PC-9 (cell line): ENCODE measurements around the gene TRIM27. TPM values are rescaled to one million over a fixed set of nuclear protein-coding genes. Genes with fewer than 3 reads are reported as not detected.
A peak's percentile ranks its signal among the peaks of the same experiment; 100 is the strongest.

ENCODE experiments used
- BruUV-seq: library from RNA; stranded (reverse); fragments of 400-500 nt; replicated peaks from 2 replicates; lab custom pipeline; 2021; lab: Mats Ljungman, UMichigan
- CTCF ChIA-PET: fragments of 300-600 bp; sonication (Branson Sonifier 250); formaldehyde crosslinking; loops from one replicate; lab custom pipeline; 2022; ENCODE audit warnings: antibody characterized with exemption; lab: Charles Lee
- POLR2A ChIA-PET: fragments of 300-600 bp; sonication (Branson Sonifier 250); formaldehyde crosslinking; loops from one replicate; lab custom pipeline; 2022; ENCODE audit warnings: antibody characterized with exemption; ENCODE audit not compliant: unreplicated experiment; lab: Charles Lee
- DNase-seq, 2 experiments: peaks; one replicate each; pipeline versions ENCODE4 v3.0.0 to v3.0.0-alpha.2; 2015 to 2022; ENCODE audit warnings: mixed read lengths in 1 of 2
- H2AFZ ChIP-seq: fragments of 200-600 bp; sonication (generic); 2 replicates; pipeline ENCODE4 v1.8.1; 2017; ENCODE audit warnings: antibody characterized with exemption
- H3F3A ChIP-seq: fragments of 200-600 bp; sonication (generic); 2 replicates; pipeline ENCODE4 v1.8.1; 2017; ENCODE audit warnings: antibody characterized with exemption, mild to moderate bottlenecking, low read depth; ENCODE audit not compliant: insufficient read depth
- H3K27ac ChIP-seq: fragments of 200-600 bp; sonication (generic); 2 replicates; pipeline ENCODE4 v1.6.1; 2016; ENCODE audit warnings: mixed run types
- H3K27me3 ChIP-seq: fragments of 200-600 bp; sonication (generic); 2 replicates; pipeline ENCODE4 v1.6.1; 2016; ENCODE audit warnings: low read depth, mixed run types; ENCODE audit not compliant: insufficient read depth
- H3K36me3 ChIP-seq: fragments of 200-600 bp; sonication (generic); 2 replicates; pipeline ENCODE4 v1.6.1; 2016; ENCODE audit warnings: low read depth, mixed run types
- H3K4me1 ChIP-seq: fragments of 200-600 bp; sonication (generic); replicated peaks from 2 replicates; pipeline ENCODE4 v1.6.1; 2016; ENCODE audit warnings: mixed run types; ENCODE audit not compliant: insufficient read depth
- H3K4me2 ChIP-seq: fragments of 200-600 bp; sonication (generic); 2 replicates; pipeline ENCODE4 v1.6.1; 2017; ENCODE audit warnings: mixed run types
- H3K4me3 ChIP-seq: fragments of 200-600 bp; sonication (generic); 2 replicates; pipeline ENCODE4 v1.6.1; 2016; ENCODE audit warnings: mixed run types
- H3K79me2 ChIP-seq: fragments of 200-600 bp; sonication (generic); 2 replicates; pipeline ENCODE4 v1.6.1; 2017; ENCODE audit warnings: low read depth, mixed run types
- H3K9me2 ChIP-seq: fragments of 200-600 bp; sonication (generic); 2 replicates; pipeline ENCODE4 v1.8.1; 2017; ENCODE audit warnings: mild to moderate bottlenecking; ENCODE audit not compliant: insufficient read depth
- H3K9me3 ChIP-seq: fragments of 200-600 bp; sonication (generic); 2 replicates; pipeline ENCODE4 v1.8.1; 2016; ENCODE audit warnings: low read depth; ENCODE audit not compliant: insufficient read depth
- H4K20me1 ChIP-seq: fragments of 200-600 bp; sonication (generic); 2 replicates; pipeline ENCODE4 v1.8.1; 2017; ENCODE audit not compliant: insufficient read depth
- CTCF ChIP-seq: fragments of 200-600 bp; sonication (generic); conservative IDR thresholded peaks from 2 replicates; pipeline ENCODE4 v1.6.1; 2017; ENCODE audit warnings: mixed run types, antibody characterized with exemption, mild to moderate bottlenecking, moderate library complexity
- EZH2 ChIP-seq: fragments of 200-600 bp; sonication (generic); IDR thresholded peaks from 2 replicates; pipeline ENCODE4 v1.8.0; 2017; ENCODE audit warnings: antibody characterized with exemption, low read depth
- intact Hi-C: fragments of 100-400 bp; cut with micrococcal nuclease; formaldehyde crosslinking; loops from one replicate; pipeline ENCODE4 v1.10.0; 2022; ENCODE audit not compliant: unreplicated experiment
- total RNA-seq: library from RNA; stranded (reverse); gene quantifications from 2 replicates; pipeline ENCODE4 v1.2.3, GENCODE V29; 2021

The TRIM27 gene
- total RNA-seq, 1 experiment from 2014 or later, result 86.2 TPM

- no peaks in the 10 kb centered on the region for H4K20me1 ChIP-seq
- BruUV-seq, result no TSS peak
- no peaks in the 10 kb centered on the region for H3K79me2 ChIP-seq
- ChIA-PET CTCF (interaction anchor here (0.7 kb wide), 1 partner anchor 1326 kb away, joined by 6 read pairs; no protein-coding TSS in a partner anchor), POLR2A (interaction anchor here (0.6 to 0.7 kb wide), 4 partner anchors 33 to 1302 kb away, joined by 3 to 6 read pairs (median 4); no protein-coding TSS in a partner anchor)
- H3K9me2 ChIP-seq, result no peaks in the 10 kb centered on the region
- no peaks in the 10 kb centered on the region for H3K27me3 ChIP-seq
- intact Hi-C loops, result loop anchor here (1.0 to 10.0 kb wide), 4 partner anchors 25 to 121 kb away; no protein-coding TSS in a partner anchor
- H3K4me2 ChIP-seq, result peak overlapping the region; percentile 89
- peak; percentile 35; the same call in 1 of the 2 replicates for TF ChIP-seq CTCF
- TF ChIP-seq EZH2, result no peak
- H3K4me1 ChIP-seq, result peaks cover 12% of the 10 kb centered on the region
- H3K27ac ChIP-seq, result peak overlapping the region; percentile 37
- no peaks in the 10 kb centered on the region for H3K36me3 ChIP-seq
- peak overlapping the region; percentile 94 for H2AFZ ChIP-seq
- H3K9me3 ChIP-seq, result no peaks in the 10 kb centered on the region
- peak overlapping the region; percentile 81 for H3K4me3 ChIP-seq
- DNase-seq, result peak; percentile 77 to 85
- peaks cover 18% of the 10 kb centered on the region for H3F3A ChIP-seq
Observed at GRCh38 chr6:28863604-28864325, 60.0 kb downstream of the TRIM27 start.

- TF ChIP-seq CTCF (no peak), EZH2 (no peak)
- H3K27me3 ChIP-seq, result no peaks in the 10 kb centered on the region
- H2AFZ ChIP-seq, result no peak overlapping the region
- ChIA-PET CTCF (no interaction called here), POLR2A (no interaction called here)
- no peaks in the 10 kb centered on the region for H3K79me2 ChIP-seq
- no peaks in the 10 kb centered on the region for H3K36me3 ChIP-seq
- H3K9me2 ChIP-seq, result no peaks in the 10 kb centered on the region
- no peak for DNase-seq
- peaks cover 12% of the 10 kb centered on the region for H3K4me1 ChIP-seq
- no peak overlapping the region for H3K27ac ChIP-seq
- no peaks in the 10 kb centered on the region for H4K20me1 ChIP-seq
- BruUV-seq, result no TSS peak
- no peak overlapping the region for H3K4me2 ChIP-seq
- H3K9me3 ChIP-seq, result no peaks in the 10 kb centered on the region
- no peak overlapping the region for H3K4me3 ChIP-seq
- H3F3A ChIP-seq, result peaks cover 18% of the 10 kb centered on the region
- intact Hi-C loops, result loop anchor here (10.0 kb wide), 1 partner anchor 123 kb away; no protein-coding TSS in a partner anchor
Observed at GRCh38 chr6:28862077-28862476, 61.7 kb downstream of the TRIM27 start.

- ChIA-PET POLR2A (no interaction called here), CTCF (no interaction called here)
Observed at GRCh38 chr6:28861339-28861738, 62.4 kb downstream of the TRIM27 start.

More at GRCh38 chr6:28861339-28861738, 62.4 kb downstream of the TRIM27 start:
- Histone ChIP-seq H3F3A (peaks cover 18% of the 10 kb centered on the region), H3K36me3 (no peaks in the 10 kb centered on the region), H2AFZ (no peak overlapping the region), H3K4me1 (peaks cover 12% of the 10 kb centered on the region), H3K9me3 (no peaks in the 10 kb centered on the region), H3K27ac (no peak overlapping the region), H3K27me3 (no peaks in the 10 kb centered on the region), H3K4me2 (no peak overlapping the region), H4K20me1 (no peaks in the 10 kb centered on the region), H3K4me3 (no peak overlapping the region), H3K79me2 (no peaks in the 10 kb centered on the region), H3K9me2 (no peaks in the 10 kb centered on the region)
- intact Hi-C loops, result loop anchor here (10.0 kb wide), 1 partner anchor 123 kb away; no protein-coding TSS in a partner anchor
- no TSS peak for BruUV-seq
- DNase-seq, result no peak
- TF ChIP-seq CTCF, result no peak
- no peak for TF ChIP-seq EZH2
